DND-41 (cell line): Measurements from ENCODE around the gene RORC.

ENCODE experiments used
- EZH2 ChIP-seq: IDR thresholded peaks from 3 replicates; pipeline ENCODE4 v1.6.1; 2012; ENCODE audit warnings: borderline replicate concordance, low read depth, mild to moderate bottlenecking, moderate library complexity, low read length, inconsistent platforms; ENCODE audit not compliant: severe bottlenecking
- TF ChIP-seq, protein P1 (sequence below): IDR thresholded peaks from 2 replicates; pipeline ENCODE4 v1.5.1; 2012; ENCODE audit warnings: borderline replicate concordance, low read length, moderate library complexity, mild to moderate bottlenecking; ENCODE audit not compliant: poor library complexity, severe bottlenecking; ENCODE audit errors: extremely low read depth

DNA sequence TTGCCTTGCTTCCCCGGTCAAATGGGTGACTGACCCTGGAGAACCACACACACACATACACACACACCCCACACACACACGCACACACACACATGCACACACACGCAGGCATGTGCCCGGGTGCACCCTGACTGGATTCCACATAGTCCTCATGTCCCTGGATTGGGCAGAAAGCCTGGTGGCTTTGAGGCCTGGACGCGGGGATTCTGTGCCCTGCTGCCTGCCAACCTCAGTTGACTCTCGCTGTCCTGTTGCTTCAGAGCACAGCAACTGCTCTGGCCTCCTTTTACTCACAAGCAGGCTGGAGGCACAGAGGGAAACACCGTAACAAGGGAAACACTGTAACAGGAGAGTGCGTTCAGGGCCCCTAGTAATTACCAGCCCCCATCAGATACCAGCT, 6.4 kb downstream of the RORC start:
- TF ChIP-seq EZH2: no peak
- TF ChIP-seq, protein P1, sequence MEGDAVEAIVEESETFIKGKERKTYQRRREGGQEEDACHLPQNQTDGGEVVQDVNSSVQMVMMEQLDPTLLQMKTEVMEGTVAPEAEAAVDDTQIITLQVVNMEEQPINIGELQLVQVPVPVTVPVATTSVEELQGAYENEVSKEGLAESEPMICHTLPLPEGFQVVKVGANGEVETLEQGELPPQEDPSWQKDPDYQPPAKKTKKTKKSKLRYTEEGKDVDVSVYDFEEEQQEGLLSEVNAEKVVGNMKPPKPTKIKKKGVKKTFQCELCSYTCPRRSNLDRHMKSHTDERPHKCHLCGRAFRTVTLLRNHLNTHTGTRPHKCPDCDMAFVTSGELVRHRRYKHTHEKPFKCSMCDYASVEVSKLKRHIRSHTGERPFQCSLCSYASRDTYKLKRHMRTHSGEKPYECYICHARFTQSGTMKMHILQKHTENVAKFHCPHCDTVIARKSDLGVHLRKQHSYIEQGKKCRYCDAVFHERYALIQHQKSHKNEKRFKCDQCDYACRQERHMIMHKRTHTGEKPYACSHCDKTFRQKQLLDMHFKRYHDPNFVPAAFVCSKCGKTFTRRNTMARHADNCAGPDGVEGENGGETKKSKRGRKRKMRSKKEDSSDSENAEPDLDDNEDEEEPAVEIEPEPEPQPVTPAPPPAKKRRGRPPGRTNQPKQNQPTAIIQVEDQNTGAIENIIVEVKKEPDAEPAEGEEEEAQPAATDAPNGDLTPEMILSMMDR: no peak
